Activated CD4-positive, alpha-beta T cell treated with anti-CD3 and anti-CD28 coated beads, Interleukin-2, amount 10 ng/mL, durations not matched to agents 7 days and 5 days (primary cell): Measurements from ENCODE around the gene CASZ1. TPM values are rescaled to one million over a fixed set of nuclear protein-coding genes. Genes with fewer than 3 reads are reported as not detected.

Experiments
- CTCF ChIA-PET: fragments of 350-600 bp; sonication (Branson Sonifier 250); formaldehyde crosslinking; loops from one replicate; lab custom pipeline; 2021; ENCODE audit warnings: antibody characterized with exemption; lab: Charles Lee
- POLR2A ChIA-PET: fragments of 350-600 bp; sonication (Branson Sonifier 250); formaldehyde crosslinking; loops from one replicate; lab custom pipeline; 2021; ENCODE audit warnings: antibody characterized with exemption; lab: Charles Lee
- DNase-seq: peaks from one replicate; pipeline ENCODE4 v3.0.0-alpha.2; 2020
- H3K27ac Mint-ChIP-seq: one replicate; pipeline ENCODE4 v1.8.0; 2021; ENCODE audit warnings: mild to moderate bottlenecking, moderate library complexity, mixed read lengths
- H3K27me3 Mint-ChIP-seq: one replicate; pipeline ENCODE4 v1.8.0; 2021; ENCODE audit warnings: mixed read lengths
- H3K36me3 Mint-ChIP-seq: one replicate; pipeline ENCODE4 v1.8.0; 2021; ENCODE audit warnings: low read depth, mixed read lengths
- H3K4me1 Mint-ChIP-seq: one replicate; pipeline ENCODE4 v1.8.0; 2021; ENCODE audit warnings: mixed read lengths
- H3K4me3 Mint-ChIP-seq: one replicate; pipeline ENCODE4 v1.8.0; 2021; ENCODE audit warnings: mild to moderate bottlenecking, moderate library complexity, mixed read lengths
- H3K9me3 Mint-ChIP-seq: one replicate; pipeline ENCODE4 v1.8.0; 2021; ENCODE audit warnings: mixed read lengths
- total RNA-seq, 2 experiments: library from RNA; stranded (reverse); gene quantifications; one replicate each; pipeline ENCODE4 v1.2.3, GENCODE V29; 2021

Gene CASZ1
- total RNA-seq, 2 experiments from 2014 or later, result 7.6 to 9.8 TPM

DNA sequence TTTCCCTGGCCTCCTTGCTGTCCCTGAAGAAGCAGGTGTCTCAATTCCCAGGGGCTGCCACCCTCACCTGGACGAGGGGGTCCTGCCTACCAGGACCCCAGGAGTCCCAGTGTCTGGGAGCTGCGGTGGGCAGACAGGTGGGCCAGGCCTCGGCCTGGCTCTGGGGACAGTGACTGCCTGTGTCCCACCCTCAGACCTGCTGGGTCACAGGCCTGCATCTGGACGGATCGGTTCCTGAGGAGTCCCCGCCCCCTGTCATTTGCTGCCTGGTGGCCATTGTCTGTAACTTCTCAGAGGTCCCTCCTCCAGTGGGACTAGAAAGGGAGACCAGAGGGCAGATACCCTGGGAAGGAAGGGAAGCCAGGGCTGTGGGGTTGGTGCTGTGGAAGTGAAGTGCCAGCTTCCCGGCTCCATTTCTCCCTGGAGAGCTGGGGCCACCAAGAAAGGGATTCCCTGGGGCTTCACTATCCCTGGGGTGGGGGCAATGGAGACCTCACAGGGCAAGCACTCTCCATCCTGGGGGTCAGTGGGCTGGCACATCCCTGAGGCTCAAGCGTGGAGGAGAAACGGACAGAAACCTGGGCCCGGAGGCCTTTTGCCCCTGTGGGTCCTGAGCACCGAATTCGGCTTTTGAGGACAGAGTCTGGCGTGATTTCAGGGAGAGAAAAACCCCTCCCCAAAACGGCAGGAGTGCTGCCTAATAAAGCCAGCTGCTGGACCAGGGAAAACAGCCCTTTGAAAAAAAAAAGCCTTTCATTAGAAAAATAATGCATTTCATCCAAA, 164.4 kb downstream of the CASZ1 start:
- Mint-ChIP-seq H3K27me3 (no peaks in the 10 kb centered on the region), H3K27ac (no peak overlapping the region)
- POLR2A ChIA-PET, result no interaction called here

GRCh38 chr1:10631121-10631810, 165.2 kb downstream of the CASZ1 start:
- Mint-ChIP-seq H3K27ac (no peak overlapping the region), H3K27me3 (no peaks in the 10 kb centered on the region), H3K4me3 (no peak overlapping the region), H3K4me1 (no peaks in the 10 kb centered on the region), H3K9me3 (no peaks in the 10 kb centered on the region), H3K36me3 (no peaks in the 10 kb centered on the region)
- ChIA-PET CTCF (no interaction called here), POLR2A (no interaction called here)
- no peak for DNase-seq

More for the DNA sequence above, 164.4 kb downstream of the CASZ1 start:
- CTCF ChIA-PET, result interaction anchor here (0.6 kb wide), 1 partner anchor 277 kb away, joined by 4 read pairs; no protein-coding TSS in a partner anchor
- H3K36me3 Mint-ChIP-seq, result no peaks in the 10 kb centered on the region
- no peaks in the 10 kb centered on the region for H3K9me3 Mint-ChIP-seq
- DNase-seq, result no peak
- no peak overlapping the region for H3K4me3 Mint-ChIP-seq
- H3K4me1 Mint-ChIP-seq, result no peaks in the 10 kb centered on the region

DNA sequence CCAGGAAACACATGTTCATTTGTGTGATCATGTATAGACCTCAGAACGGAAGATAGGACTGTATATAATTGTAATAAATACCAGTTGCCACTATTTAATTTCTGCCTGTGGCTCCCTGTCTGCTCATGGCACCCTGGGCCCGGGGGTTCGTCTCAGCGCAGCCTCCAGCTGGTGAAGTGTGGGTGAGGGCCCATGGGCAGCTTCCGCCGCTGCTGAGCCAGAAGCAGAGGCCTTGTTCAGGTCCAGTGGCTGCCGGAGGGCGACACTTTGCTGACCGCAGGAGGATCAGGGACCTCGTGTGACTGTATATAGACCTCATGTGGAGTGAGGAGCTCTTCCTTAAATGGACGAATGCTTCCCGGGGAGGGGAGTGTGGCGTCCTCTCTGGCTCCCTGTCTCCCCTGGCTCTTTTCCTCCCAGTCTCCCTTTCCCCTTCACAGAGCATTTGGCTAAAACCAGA, 165.8 kb downstream of the CASZ1 start:
- H3K9me3 Mint-ChIP-seq, result no peaks in the 10 kb centered on the region
- CTCF ChIA-PET, result no interaction called here
- no peak overlapping the region for H3K27ac Mint-ChIP-seq
- no peaks in the 10 kb centered on the region for H3K36me3 Mint-ChIP-seq
- no peak for DNase-seq
- no peak overlapping the region for H3K4me3 Mint-ChIP-seq
- no peaks in the 10 kb centered on the region for H3K4me1 Mint-ChIP-seq
- no peaks in the 10 kb centered on the region for H3K27me3 Mint-ChIP-seq
- POLR2A ChIA-PET, result no interaction called here

- CTCF ChIA-PET, result no interaction called here
- H3K4me3 Mint-ChIP-seq, result no peak overlapping the region
- POLR2A ChIA-PET, result no interaction called here
Observed at GRCh38 chr1:10629816-10630571, 166.5 kb downstream of the CASZ1 start.

GRCh38 chr1:10629091-10629815, 167.2 kb downstream of the CASZ1 start:
- Mint-ChIP-seq H3K9me3 (no peaks in the 10 kb centered on the region), H3K36me3 (no peaks in the 10 kb centered on the region), H3K27me3 (no peaks in the 10 kb centered on the region), H3K27ac (no peak overlapping the region), H3K4me3 (no peak overlapping the region), H3K4me1 (no peaks in the 10 kb centered on the region)
- POLR2A ChIA-PET, result no interaction called here
- CTCF ChIA-PET, result no interaction called here
- DNase-seq, result no peak

More at GRCh38 chr1:10629816-10630571, 166.5 kb downstream of the CASZ1 start:
- H3K9me3 Mint-ChIP-seq, result no peaks in the 10 kb centered on the region
- no peaks in the 10 kb centered on the region for H3K4me1 Mint-ChIP-seq
- H3K36me3 Mint-ChIP-seq, result no peaks in the 10 kb centered on the region
- H3K27me3 Mint-ChIP-seq, result no peaks in the 10 kb centered on the region
- DNase-seq, result no peak
- H3K27ac Mint-ChIP-seq, result no peak overlapping the region

DNA sequence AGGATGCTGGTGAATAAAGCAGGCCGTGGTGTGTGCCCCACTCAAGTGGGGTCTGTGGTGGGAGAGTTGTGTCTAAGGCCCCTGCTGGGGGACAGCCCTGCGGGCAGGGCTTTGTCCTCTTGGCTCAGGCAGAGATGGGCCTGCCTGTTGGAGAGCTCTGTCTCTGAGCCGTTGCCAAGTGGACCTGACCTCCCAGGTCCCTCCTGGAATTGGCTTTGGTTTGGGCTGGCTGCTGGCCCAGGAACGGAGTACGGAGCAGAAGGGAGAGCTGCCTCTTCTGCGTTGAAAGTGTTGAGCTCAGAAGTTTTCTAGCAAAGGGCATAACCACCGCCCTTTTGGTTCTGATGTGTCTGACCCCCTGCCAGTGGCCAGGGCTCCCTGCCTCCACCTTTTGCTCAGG, 167.8 kb downstream of the CASZ1 start:
- no peaks in the 10 kb centered on the region for H3K9me3 Mint-ChIP-seq
- no peaks in the 10 kb centered on the region for H3K4me1 Mint-ChIP-seq
- H3K4me3 Mint-ChIP-seq, result no peak overlapping the region
- no peaks in the 10 kb centered on the region for H3K27me3 Mint-ChIP-seq
- H3K36me3 Mint-ChIP-seq, result no peaks in the 10 kb centered on the region
- ChIA-PET POLR2A (no interaction called here), CTCF (no interaction called here)
- DNase-seq, result no peak
- no peak overlapping the region for H3K27ac Mint-ChIP-seq

DNA sequence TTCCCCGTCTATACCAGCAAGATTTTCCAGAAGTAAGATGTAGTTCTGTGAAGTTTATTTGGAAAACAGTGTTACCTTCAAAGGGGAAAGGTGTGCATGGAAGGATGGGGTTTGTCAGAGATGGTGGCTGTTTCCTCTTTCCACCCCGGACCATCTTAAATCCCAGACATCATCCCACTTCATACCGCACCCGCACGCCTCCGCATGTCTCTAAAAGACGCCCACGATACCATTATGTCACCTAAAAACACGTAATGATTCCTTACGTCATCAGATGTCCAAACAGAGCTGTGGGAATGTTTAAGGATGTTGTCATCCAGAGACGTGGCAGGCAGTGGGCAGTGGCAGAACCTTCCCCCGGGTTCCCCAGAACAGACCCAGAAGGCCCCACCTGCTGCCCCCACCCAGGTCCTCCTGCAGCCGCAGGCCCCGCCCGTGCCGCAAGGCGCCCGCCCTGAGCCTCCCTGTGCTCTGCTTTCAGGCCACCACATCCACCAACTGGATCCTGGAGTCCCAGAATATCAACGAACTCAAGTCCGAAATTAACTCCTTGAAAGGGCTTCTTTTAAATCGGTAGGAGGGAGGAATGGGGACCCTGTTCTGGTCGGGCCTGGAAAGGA, 169.5 kb downstream of the CASZ1 start:
- CTCF ChIA-PET, result no interaction called here
- DNase-seq, result no peak
- Mint-ChIP-seq H3K36me3 (no peaks in the 10 kb centered on the region), H3K9me3 (no peaks in the 10 kb centered on the region), H3K4me1 (no peaks in the 10 kb centered on the region), H3K4me3 (no peak overlapping the region), H3K27ac (no peak overlapping the region), H3K27me3 (no peaks in the 10 kb centered on the region)
- POLR2A ChIA-PET, result no interaction called here

- no peaks in the 10 kb centered on the region for H3K27me3 Mint-ChIP-seq
- CTCF ChIA-PET, result interaction anchor here (0.6 kb wide), 1 partner anchor 69 kb away, joined by 5 read pairs; no protein-coding TSS in a partner anchor
- no peaks in the 10 kb centered on the region for H3K9me3 Mint-ChIP-seq
- H3K27ac Mint-ChIP-seq, result no peak overlapping the region
- no peaks in the 10 kb centered on the region for H3K36me3 Mint-ChIP-seq
- no peak overlapping the region for H3K4me3 Mint-ChIP-seq
- no peaks in the 10 kb centered on the region for H3K4me1 Mint-ChIP-seq
- POLR2A ChIA-PET, result no interaction called here
- DNase-seq, result no peak
Observed at GRCh38 chr1:10626131-10626731, 170.2 kb downstream of the CASZ1 start.

DNA sequence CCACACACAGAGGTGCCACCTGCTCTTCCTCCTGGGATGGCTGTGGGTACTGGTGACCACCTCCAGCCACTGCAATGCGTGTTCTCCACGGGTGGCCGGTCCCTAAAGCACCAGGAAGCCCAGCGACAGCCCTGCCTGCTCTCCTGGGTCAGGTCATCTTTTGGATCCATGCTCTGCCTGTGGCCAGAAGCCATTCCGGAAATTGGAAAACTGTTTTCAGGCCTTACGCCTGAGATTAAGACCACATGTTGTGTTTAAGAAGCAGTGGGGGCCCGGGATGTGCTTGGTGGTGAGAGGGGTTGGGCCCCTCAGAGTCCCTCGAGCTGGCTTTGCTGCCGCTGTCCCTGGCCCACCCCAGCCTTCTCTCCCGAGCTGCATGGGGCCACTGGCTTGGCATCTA, 170.9 kb downstream of the CASZ1 start:
- no peak for DNase-seq
- H3K4me3 Mint-ChIP-seq, result no peak overlapping the region
- H3K4me1 Mint-ChIP-seq, result no peaks in the 10 kb centered on the region
- CTCF ChIA-PET, result interaction anchor here (0.6 kb wide), 1 partner anchor 68 kb away, joined by 5 read pairs; no protein-coding TSS in a partner anchor
- no peak overlapping the region for H3K27ac Mint-ChIP-seq
- no peaks in the 10 kb centered on the region for H3K27me3 Mint-ChIP-seq
- POLR2A ChIA-PET, result no interaction called here
- H3K9me3 Mint-ChIP-seq, result no peaks in the 10 kb centered on the region
- H3K36me3 Mint-ChIP-seq, result no peaks in the 10 kb centered on the region

DNA sequence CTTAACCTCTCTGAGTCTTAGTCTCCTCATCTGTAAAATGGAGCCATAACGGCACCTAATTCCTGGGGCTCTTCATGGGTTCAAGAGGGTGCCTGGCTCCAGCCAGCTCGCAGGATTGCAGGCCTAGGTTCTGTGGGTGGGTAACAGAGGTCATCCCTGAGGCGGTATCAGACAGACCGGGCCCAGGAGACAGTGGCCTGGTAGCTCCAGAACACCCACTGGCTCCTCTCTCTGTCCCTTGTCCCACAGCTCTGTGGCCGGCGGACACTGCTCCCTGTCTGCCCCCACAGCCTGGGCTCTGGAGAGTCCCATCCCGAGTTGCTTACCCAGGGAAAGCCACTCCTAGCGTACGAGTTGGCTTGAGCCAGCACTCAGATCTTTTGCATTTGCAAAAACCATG, 171.4 kb downstream of the CASZ1 start:
- DNase-seq, result no peak
- H3K36me3 Mint-ChIP-seq, result no peaks in the 10 kb centered on the region
- POLR2A ChIA-PET, result no interaction called here
- no peaks in the 10 kb centered on the region for H3K9me3 Mint-ChIP-seq
- H3K27ac Mint-ChIP-seq, result no peak overlapping the region
- no peaks in the 10 kb centered on the region for H3K27me3 Mint-ChIP-seq
- H3K4me1 Mint-ChIP-seq, result no peaks in the 10 kb centered on the region
- H3K4me3 Mint-ChIP-seq, result no peak overlapping the region
- CTCF ChIA-PET, result no interaction called here

DNA sequence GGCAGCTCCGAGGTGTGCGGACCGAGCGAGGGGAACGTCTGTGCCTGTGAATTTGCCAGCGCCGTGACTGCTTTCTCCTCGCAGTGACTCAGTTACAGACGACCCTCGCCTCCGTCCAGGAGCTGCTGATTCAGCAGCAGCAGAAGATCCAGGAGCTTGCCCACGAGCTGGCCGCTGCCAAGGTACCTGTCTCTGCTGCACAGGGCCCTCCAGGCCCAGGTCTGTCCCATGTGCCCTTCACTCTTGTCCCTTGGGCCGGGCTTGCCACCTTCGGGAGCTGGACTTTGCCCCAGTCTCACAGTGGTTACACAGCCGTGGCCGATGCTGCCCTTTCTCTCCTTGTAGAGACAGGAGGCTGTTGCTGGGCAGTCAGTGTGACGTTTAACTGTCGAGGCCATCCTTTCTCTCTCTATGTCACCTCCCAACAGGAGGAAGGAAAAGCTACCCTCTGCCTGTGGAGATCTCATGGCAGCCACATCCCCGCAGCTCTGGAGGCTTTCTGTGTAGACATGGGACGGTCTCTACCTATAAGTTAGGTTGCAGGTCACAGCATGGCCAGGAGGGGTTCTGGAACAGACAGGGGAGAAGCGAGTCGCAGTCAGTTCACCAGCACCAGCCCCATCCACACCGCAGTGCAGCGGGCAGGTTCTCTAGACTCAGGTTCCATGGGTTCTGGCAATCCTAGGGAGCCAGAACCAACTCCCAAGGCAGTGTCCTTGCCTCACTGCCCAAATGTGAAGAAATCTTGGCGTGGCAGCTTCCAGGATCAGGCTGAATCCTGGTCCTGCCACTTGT, 172.0 kb downstream of the CASZ1 start:
- Mint-ChIP-seq H3K36me3 (no peaks in the 10 kb centered on the region), H3K27ac (no peak overlapping the region), H3K4me3 (no peak overlapping the region), H3K27me3 (no peaks in the 10 kb centered on the region), H3K4me1 (no peaks in the 10 kb centered on the region), H3K9me3 (no peaks in the 10 kb centered on the region)
- CTCF ChIA-PET, result interaction anchor here (1.6 kb wide), 1 partner anchor 27 kb away, joined by 3 read pairs; no protein-coding TSS in a partner anchor
- no peak for DNase-seq
- POLR2A ChIA-PET, result no interaction called here
